ENCODE data around the gene EMX1.
"Not testable (repeated sequence)": the region's sequence is repeated elsewhere in the genome, so short reads cannot be mapped to it uniquely, and the experiment has no call there.

The EMX1 gene

DNA sequence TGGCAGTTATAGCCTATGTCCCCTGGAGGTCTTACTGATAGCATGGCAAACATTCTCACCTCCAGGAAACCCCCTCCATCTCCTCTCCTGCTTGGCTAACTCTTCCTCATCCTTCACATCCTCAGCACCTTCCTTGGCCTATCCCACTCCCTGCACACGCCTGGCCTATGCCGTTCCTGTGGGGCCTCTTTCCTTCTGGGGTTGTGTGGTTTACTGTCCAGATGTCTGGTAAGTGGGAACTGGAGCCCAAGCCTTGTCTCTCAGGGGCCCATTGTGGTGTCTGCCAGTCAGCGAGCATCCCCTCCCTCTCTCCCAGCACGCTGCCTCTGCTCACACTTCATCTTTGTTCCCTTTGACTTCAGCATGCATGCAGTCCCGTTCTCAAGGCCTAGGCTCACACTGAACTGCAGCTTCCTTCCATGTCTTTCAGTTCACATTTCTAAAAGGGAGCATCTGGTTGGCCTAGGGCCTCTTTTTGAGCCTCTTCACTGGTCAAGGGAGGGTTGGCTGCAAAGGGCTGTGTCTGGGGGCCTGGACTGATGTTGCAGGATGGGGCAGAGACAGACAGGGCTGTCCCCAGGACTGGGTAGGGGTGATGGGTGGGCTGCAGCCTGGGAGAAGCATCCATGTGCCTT is 17.0 kb upstream of the EMX1 start:
- no peak for DNase-seq (ENCODE audit: low spot score)

DNA sequence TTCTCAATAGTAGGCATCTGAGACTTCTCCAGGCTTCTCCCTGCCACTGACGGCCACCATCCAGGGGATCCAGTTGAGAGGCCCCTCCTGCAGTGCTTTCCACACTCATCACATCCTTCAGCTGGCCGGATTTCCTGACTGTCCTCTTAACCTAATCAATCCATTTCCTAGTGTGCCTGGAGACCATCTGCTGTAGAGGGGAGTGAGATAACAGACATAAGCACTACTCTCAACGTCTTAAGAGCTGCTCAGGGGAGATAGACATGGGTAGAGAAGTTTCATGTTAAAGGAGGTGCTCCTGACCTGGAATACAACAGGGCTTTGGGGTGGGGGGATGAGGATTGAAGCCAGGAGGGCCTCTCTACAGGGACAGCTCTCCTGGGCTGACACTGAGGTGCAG is 15.9 kb upstream of the EMX1 start:
- no peak for DNase-seq (ENCODE audit: low spot score)

DNA sequence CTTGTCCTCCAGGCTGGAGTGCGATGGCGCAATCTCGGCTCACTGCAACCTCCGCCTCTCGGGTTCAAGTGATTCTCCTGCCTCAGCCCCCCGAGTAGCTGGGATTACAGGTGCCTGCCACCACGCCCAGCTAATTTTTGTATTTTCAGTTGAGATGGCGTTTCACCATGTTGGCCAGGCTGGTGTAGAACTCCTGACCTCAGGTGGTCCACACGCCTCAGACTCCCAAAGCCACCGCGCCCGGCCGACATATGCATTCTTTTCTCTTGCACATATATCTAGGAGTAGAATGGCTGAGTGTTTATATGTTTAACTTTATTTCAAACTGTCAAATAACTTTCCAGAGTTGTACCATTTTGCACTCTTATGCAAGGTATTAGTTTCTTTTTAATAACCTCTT is 9.9 kb upstream of the EMX1 start:
- DNase-seq (ENCODE audit: low spot score), result not testable (repeated sequence)

DNA sequence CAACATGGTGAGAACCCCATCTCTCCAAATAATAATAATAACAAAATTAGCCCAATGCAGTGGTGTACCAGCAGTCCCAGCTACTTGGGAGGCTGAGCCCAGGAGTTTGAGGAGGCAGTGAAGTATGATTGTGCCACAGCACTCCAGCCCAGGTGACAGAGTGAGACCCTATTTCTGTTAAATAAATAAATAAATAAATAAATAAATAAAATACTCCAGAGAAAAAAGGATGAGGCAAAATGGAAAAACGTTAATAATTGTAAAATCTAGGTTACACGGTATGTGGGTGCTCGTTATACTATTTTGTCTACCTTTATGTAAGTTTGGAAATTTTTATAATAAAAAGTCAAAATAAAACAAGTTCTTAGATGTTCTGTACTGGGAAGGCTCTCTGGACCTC is 8.6 kb upstream of the EMX1 start:
- no peak for DNase-seq (ENCODE audit: low spot score)

DNA sequence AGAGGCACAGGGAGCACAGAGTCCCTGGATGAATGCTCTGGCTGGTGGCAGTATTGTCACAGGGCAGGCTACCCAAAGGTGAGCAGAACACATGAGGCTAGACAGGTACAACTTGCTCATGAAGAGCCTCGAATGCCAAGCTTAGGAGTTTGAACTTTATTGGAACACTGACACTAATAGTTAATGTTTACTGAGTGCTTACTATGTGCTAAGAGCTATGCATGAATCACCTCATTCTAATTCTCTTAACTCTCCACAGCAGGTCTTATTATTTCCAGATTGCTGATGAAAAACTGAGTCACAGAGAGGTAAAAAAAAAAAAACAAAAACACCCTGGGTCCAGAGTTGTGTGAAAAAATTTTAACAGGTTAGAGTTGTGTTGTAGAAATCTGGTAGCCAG is 6.1 kb upstream of the EMX1 start:
- no peak for DNase-seq (ENCODE audit: low spot score)

DNA sequence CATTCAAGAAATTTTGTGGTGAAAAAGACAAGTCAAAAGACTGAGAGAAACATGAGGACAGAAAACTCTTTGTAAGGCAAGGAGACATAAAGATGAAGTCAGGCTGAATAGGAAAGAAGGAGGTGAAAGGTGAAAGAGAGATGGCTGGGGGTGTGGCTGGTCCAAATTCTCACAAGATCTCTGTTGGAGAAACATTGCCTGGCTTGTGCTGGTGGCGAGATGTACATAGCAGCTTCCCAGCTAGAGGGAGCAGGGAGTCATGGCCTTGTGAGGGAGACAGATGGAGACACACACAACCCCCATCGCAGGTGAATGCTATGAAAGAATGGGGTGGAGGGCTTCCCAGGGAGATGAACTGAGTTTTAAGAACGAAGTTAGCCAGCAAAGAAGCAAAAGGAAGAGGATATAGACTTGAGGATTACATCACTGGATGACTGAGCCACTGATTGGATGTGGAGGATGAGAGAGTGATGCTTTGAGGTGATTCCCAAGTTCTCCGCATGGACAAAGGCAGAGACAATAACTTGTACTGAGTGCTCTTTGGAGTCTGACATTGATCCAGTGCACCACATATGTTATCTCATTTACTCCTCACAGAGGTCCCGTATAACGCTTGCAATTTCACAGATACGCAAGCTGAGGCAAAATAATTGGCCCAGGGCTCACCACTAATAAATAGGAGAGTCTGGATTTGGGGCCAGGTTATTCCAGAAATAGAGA is 3.7 kb upstream of the EMX1 start:
- no peak for DNase-seq (ENCODE audit: low spot score)

DNA sequence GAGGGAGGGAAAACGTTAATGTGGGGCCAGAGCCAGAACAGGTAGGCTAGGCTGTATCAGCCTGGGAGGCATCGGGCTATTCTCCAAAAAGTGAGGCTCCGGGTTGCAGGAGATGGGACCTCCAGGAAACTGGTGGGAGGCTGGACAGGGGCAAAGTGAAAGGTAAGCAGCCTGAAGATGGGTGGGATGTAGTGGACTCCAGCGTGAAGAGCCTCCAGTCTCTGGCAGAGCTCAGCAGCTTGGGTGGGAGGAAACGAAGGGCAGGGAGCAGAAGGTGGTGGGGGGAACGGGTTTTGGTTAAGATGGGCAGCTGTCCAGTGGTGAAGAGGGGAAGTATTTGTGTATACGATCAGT is 3.1 kb upstream of the EMX1 start:
- no peak for DNase-seq (ENCODE audit: low spot score)

DNA sequence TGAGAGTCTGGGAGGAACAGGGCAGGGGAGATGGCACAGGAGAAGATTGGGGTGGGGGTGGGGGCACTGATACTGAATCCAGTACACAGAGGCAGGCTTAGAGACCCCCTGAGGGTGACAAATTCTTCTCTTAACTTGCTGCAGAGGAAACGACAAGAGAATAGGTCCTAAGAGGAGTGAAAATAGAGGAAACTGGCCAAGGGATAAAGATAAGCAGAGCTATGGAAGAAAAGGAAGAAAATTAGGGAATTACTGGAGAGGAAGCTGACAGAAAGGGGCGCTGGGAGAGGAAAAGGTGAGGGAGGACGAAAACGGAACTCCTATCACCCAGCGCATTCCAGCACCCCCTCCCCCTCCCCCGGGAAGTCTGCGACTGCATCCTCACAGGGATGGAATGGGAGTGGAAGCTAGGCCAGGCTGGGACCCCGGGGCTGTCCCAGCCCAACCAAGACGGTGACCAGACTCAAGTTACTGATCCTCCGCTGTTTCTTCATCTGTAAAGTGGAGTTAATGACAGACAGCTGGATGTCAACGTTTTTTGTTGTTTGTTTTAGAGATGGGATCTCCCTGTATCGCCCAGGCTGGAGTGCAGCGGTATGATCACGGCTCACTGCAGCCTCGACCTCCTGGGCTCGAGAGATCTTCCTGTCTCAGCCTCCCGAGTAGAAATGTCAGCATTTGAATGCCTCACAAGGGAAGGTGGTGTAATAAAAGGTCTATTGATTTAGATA is 2.6 kb upstream of the EMX1 start:
- DNase-seq (ENCODE audit: low spot score), result no peak

DNA sequence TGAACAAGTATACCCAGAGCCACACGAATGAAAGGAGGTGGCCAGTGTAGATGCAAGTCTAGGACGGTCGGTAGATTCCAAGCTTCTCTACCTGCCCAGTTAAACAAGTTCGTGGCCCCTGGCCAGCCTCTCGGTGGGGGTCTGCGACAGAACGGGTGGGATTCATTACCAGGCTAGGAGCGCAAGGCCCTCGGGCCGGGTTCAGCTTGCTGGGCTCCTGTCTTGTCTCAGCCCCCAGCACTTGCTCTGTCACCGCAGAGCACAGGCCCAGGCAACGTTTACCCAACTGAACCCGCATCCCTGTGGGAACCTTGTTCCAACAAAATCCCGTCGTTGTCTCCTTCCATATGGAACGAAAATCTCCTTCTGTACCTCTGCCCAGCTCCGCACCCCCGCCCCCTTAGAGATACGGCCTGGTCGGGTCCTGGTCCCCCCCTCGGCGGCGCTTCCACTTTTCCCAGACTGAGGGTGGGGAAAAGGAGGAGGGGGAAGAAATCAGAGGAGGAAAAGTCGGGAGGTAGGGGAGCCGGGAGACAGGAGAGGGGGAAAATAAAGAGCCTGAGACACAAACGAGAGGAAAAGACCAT is 1.9 kb upstream of the EMX1 start:
- no peak for DNase-seq (ENCODE audit: low spot score)

DNA sequence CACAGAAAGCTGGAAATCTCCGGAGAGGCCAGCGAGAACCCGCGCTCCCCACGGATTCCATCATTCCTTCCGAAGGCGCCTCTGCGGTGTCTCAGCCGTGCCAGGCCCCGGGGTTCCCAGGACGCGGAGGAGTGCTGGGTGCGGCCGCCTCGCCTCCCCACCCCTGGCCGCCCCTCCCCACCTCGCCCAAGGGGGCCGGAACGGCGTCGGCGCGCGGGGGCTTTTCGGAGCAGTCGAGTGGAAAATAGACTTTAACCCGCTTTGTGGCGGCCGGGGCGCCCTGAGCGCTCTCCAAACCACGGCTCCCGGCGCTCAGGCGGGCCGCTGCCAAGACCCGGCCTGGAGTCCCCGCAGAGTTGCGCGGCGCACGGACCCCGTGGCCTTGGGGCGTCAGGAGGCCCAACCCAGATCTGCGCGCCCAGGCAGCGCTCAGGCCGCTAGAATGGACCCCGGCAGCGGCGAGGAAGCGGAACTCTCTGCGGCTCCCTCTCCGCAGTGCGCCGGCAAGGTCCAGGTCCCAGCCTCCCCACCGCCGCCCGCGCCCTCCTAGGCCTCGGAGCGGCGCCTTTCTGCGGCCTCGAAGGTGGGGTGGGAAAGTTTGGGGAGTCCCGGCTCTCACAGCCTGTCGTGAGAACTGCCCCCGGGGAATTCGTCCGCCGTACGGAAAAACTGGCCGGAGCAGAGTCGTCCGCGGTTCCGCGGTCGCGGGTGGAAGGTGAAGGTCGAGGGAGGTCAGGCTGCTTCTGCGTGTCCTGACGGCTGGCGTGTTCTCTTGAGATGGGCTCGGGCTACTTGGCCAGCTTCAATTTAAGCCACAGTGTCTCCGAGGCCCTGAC is 1.2 kb upstream of the EMX1 start:
- DNase-seq (ENCODE audit: low spot score), result peak; percentile 86

DNA sequence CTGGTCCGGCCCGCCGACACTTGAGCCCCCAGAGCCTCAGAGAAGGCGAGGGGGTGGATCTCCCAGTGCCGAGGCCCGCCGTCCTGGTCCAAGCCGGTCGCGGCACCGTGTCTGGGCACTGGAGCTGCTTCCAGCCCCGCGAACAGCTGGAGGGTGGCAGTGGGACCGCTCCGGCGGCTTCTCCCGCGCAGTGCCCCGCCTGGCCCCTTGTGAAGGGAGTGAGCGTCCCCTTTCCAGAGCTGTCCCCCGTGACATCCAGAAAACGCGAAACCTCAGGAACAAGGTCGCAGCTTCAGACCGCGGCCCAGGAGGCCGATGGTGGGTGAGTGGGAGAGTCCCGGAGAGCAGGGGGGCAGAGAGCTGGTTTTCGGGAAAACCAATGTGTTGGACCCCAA is 579 bp upstream of the EMX1 start:
- DNase-seq (ENCODE audit: low spot score), result peak; percentile 52

DNA sequence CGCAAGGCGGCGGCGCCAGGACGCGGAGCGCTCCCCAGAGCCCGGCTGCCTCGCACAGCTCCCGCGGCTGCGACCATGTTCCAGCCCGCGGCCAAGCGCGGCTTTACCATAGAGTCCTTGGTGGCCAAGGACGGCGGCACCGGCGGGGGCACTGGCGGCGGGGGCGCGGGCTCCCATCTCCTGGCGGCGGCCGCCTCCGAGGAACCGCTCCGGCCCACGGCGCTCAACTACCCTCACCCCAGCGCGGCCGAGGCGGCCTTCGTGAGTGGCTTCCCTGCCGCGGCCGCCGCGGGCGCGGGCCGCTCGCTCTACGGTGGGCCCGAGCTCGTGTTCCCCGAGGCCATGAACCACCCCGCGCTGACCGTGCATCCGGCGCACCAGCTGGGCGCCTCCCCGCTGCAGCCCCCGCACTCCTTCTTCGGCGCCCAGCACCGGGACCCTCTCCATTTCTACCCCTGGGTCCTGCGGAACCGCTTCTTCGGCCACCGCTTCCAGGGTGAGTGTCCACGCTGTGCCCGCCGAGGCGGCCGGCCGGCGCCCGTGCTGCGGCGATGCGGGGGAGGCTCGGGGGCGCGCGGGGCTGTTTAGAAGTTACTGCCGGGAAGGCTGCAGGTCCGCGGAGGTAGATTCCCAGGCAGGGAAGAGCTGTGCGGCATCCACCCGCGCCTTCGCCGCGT is 696 bp downstream of the EMX1 start:
- DNase-seq (ENCODE audit: low spot score), result peak; percentile 72

DNA sequence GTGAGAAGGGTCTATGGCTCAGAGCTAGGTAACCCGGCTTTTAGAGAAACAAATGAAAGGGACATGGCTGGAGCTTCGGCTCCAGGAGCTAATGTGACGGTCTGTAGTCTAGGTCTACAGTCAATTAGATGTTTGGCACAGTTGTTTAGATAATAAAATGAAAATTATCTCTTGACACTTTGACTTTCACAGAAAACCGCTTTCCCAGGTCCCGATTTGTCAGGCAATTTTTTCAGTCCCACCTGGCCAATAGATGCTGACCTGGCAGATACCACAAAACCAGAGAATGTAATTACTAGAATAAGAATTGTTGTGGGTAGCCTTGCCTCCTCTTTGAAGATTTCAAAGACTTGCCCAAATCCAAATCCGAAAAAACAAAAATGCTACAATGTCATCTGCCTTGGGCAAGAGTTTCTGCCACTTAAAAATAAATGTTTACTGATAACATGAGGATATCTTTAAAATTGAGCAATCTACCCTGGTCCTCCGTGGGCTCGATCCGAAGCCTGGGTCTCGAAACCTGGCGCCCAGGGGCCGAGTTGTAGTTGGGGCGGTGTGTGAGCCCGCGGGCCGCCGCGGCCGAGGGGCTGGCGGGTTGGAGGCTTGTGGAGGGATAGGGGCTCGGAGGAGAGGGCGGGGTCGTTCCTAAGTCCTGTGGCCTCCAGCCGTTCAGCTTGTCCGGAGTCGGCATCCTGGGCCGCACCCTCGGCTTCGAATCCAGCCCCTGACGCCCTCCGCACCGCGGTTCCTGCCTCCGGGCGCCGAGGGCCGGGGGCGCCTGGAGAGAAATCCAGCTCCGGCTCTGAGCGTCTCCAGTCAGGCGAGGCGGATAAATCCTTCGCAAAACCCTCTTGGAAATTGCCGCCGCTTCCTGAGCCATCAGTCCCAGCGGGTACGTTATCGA is 2.3 kb downstream of the EMX1 start:
- no peak for DNase-seq (ENCODE audit: low spot score)

DNA sequence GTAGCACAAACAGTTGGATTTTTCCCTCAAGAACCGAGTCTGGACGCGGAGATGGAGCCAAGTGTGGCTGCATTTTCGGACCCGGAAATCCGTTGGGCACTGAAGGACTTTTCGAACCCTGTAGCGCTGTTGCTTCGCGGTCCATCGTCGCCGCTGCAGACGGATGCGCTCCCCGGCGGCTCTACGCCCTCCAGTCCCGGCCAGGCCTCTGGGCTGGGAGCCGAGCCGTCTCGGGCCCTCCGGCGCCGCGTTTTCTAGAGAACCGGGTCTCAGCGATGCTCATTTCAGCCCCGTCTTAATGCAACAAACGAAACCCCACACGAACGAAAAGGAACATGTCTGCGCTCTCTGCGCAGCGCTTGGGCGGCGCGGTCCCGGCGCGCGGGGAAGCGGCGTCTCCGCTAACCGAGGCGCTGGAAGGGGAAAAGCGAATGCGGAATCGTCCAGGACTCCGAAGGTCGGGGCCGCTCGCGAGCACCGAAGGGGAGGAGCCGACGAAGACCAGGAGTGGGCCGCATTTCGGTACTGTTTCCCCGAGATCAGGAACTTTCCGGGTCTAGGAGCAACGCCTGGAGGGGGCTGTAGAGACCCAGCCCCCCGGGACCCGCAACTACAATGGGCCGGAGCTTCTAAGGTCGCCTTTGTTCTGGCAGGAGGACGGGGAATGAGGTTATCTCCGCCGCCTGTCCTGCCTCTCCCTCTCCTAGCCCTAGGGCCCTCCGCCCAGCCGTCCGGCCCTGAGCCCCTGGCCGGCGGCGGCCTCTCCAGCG is 3.2 kb downstream of the EMX1 start:
- DNase-seq (ENCODE audit: low spot score), result peak; percentile 46

DNA sequence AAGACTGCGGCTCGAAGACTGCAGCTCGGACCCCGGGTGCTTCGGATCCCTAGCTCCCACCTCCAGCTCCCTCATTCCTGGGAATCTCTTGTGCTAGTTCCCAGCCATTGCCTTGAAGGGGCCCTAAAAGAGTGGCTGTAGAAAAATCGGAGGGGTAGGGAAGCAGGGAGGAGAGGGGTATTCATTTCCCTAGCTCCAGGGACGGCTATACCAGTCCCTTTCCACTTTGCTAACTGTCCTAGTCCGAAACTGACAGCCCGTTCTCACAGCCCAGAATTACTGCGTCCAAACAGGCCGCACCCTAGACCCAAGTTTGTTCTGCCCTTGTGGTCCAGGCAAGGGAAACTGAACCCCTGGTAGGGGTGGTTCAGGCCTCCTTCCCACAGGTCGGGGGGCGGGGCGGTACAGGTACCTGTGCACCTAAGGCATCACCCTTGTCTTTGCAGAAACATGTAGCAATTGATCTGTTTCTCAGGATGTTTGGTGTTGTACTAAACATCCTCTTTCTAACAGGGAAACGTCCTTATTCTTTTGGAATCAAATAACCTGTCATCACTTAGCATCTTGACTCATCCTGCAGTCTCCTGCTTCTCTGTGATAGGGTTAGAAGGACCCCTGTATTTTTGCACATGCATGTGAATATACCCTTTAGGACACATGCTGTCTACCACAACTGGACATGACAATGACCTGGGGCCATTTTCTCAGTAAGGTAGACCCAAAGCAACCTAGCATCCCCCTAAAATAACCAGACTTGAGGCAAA is 4.0 kb downstream of the EMX1 start:
- DNase-seq (ENCODE audit: low spot score), result peak; percentile 28

DNA sequence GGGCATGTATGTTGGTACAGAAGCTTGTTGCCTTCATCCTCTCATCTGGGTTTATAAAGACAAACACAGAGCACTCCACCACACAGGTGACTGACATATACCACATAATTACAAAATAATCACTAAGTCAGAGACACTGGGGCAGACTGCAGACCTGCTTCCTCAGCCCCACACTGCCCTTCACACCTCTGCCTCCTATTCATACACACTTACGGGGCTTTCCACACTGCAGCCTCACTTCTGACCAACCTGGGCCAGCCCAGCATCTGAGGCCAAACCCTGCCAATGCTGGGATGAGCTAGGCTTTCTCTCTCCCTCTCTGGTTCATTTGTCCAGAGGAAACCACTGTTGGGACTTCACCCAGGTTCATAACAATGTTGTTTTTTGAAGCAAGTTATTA is 4.5 kb downstream of the EMX1 start:
- peak; percentile 12 for DNase-seq (ENCODE audit: low spot score)

DNA sequence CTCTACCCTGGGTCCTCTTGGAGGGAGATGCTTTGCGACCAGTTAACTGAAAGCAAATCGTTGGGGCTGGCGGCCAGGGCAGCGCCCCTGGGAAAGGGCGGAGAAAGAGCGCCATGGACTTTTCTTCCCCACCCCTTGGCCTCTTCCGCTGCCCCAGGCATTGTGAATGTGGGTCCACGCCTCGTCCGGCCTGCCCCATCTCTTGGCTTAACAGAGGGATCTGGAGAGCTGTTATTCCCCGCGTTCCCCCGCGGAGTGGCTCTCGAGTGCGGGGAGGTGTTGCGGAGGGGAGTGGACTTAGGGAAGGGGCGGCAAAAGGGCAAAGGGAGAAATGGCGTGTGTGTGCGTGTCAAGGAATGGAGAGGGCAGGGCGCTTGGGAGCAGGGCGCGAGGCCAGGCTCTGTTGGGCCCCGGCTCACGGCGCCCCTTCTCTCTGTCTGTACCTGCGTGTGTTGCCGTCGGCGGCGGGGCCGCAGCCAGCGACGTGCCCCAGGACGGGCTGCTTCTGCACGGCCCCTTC is 6.6 kb downstream of the EMX1 start:
- DNase-seq (ENCODE audit: low spot score), result peak; percentile 3

DNA sequence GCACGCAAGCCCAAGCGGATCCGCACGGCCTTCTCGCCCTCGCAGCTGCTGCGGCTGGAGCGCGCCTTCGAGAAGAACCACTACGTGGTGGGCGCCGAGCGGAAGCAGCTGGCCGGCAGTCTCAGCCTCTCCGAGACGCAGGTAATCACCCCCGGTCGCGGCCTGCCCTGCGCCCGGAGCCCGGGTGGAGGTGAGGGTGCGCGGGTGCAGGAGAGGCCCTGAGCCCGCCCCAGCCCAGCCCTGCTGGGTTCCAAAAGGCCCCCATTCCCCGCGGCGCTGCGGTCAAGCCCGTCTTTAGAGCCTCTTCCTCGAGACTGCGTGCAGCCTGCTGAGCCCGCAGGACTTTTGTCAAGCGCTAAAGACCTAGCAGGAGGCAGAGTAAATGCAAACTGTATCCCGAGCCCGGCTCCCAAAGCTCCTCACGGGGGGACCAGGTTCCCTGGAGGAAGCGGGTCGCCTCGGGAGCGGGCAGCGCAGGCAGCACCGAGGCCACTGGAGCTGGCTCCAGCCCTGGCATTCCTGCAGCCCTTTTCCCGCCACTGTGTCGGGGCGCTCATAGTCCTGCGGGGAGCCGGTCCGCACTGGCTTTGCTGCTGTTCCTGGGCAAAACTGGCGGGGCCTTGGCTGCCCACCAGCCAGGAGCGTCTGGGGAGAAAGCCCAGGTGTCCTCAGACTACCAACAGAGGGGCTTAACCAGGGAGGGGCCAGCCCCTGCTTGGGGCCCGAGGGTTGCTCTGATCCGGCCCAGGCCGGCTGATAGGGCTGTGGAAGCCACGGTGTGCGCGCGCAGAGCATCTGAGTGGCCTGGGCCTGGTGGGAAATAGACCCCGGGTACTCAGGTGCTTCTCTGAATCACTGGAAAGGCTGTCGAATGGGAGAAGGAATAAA is 7.3 kb downstream of the EMX1 start:
- DNase-seq (ENCODE audit: low spot score), result peak; percentile 5

All from HuH-7.5 (cell line).